A549 (cell line): ENCODE data around the gene CRLF3. TPM values are rescaled to one million over a fixed set of nuclear protein-coding genes. Genes with fewer than 3 reads are reported as not detected.
A peak's percentile ranks its signal among the peaks of the same experiment; 100 is the strongest.

Experiments used
- ATAC-seq, 2 experiments: fragments of 200-7000 bp in 1 of 2; fragments of >200 bp in 1 of 2; cut with Nextera tagmentation in 1 of 2; cut with Tn5 transposase in 1 of 2; 3 replicates each; pipeline versions ENCODE4 v1.8.0 to v1.9.1; 2018 to 2020; ENCODE audit warnings: mild to moderate bottlenecking in 1 of 2, moderate library complexity in 1 of 2
- CTCF ChIA-PET: fragments of 300-600 bp; sonication (Branson Sonifier 250); formaldehyde crosslinking; extraction: SDS; loops from one replicate; lab custom pipeline; 2021; ENCODE audit warnings: antibody characterized with exemption, inconsistent platforms; lab: Yijun Ruan, JAX
- POLR2A ChIA-PET: fragments of 350-600 bp; formaldehyde crosslinking; extraction: SDS; loops from one replicate; lab custom pipeline; 2021; ENCODE audit warnings: antibody characterized with exemption, inconsistent platforms; lab: Yijun Ruan, JAX
- DNase-seq, 2 experiments: peaks; one replicate each; pipeline versions ENCODE4 v3.0.0 to v3.0.0-alpha.2; 2011 to 2016; ENCODE audit warnings: low read depth in 1 of 2, low spot score in 1 of 2
- FAIRE-seq: peaks from 2 replicates; lab custom pipeline; 2011; peaks lifted over from hg19 to GRCh38; lab: Jason Lieb, UNC
- H3K27ac ChIP-seq, 2 experiments: fragments of >200 bp; sonication (Bioruptor Twin); formaldehyde crosslinking; 3 replicates each; pipeline ENCODE4 v1.5.1; 2016 to 2017
- H3K4me1 ChIP-seq: fragments of >200 bp; sonication (Bioruptor Twin); formaldehyde crosslinking; 3 replicates; pipeline ENCODE4 v1.6.1; 2016
- H3K4me2 ChIP-seq: fragments of >200 bp; sonication (Bioruptor Twin); formaldehyde crosslinking; 3 replicates; pipeline ENCODE4 v1.6.1; 2016
- H3K4me3 ChIP-seq: fragments of >200 bp; sonication (Bioruptor Twin); formaldehyde crosslinking; 3 replicates; pipeline ENCODE4 v1.5.1; 2016
- H3K9me3 ChIP-seq: fragments of >200 bp; sonication (Bioruptor Twin); formaldehyde crosslinking; 3 replicates; pipeline ENCODE4 v1.6.1; 2016
- ESRRA ChIP-seq: fragments of 150-350 bp; IDR thresholded peaks from 2 replicates; pipeline ENCODE4 v1.6.1; 2014; ENCODE audit warnings: mild to moderate bottlenecking, low read length, borderline replicate concordance
- FOSB ChIP-seq: fragments of 250-450 bp; sonication (Bioruptor Pico); IDR thresholded peaks from 2 replicates; pipeline ENCODE4 v1.5.0; 2020; ENCODE audit warnings: mild to moderate bottlenecking, moderate library complexity
- FOXS1 ChIP-seq: fragments of 250-450 bp; sonication (Bioruptor Pico); IDR thresholded peaks from 2 replicates; pipeline ENCODE4 v1.5.0; 2020; ENCODE audit warnings: mild to moderate bottlenecking, moderate library complexity
- GATA3 ChIP-seq: IDR thresholded peaks from 2 replicates; pipeline ENCODE4 v1.6.1; 2012; ENCODE audit warnings: borderline replicate concordance
- HEYL ChIP-seq: fragments of 250-450 bp; sonication (Bioruptor Pico); IDR thresholded peaks from 2 replicates; pipeline ENCODE4 v1.8.0; 2021; ENCODE audit warnings: mild to moderate bottlenecking, moderate library complexity
- JUN ChIP-seq, 2 experiments: fragments of >200 bp; sonication (Bioruptor Twin); formaldehyde crosslinking; IDR thresholded peaks; 2 replicates in 1 of 2; 3 replicates in 1 of 2; pipeline ENCODE4 v1.6.1; 2016 to 2017
- MAFK ChIP-seq: fragments of 450-650 bp; IDR thresholded peaks from 2 replicates; pipeline ENCODE4 v1.6.1; 2014; ENCODE audit not compliant: partially characterized antibody
- NFE2L2 ChIP-seq: fragments of 150-350 bp; conservative IDR thresholded peaks from 2 replicates; pipeline ENCODE4 v1.6.1; 2014; ENCODE audit warnings: low read length
- NR3C1 ChIP-seq: fragments of >200 bp; sonication (Bioruptor Twin); formaldehyde crosslinking; IDR thresholded peaks from 3 replicates; pipeline ENCODE4 v1.6.1; 2017
- RFX5 ChIP-seq: fragments of 450-650 bp; IDR thresholded peaks from 2 replicates; pipeline ENCODE4 v1.7.1; 2014; ENCODE audit warnings: antibody characterized with exemption, mild to moderate bottlenecking, moderate library complexity
- TFCP2L1 ChIP-seq: fragments of 250-450 bp; sonication (Bioruptor Pico); IDR thresholded peaks from 2 replicates; pipeline ENCODE4 v1.5.0; 2021; ENCODE audit warnings: mild to moderate bottlenecking
- WGBS: methylation state at CpG from one replicate; pipeline ENCODE4 v1.1.6; 2017; ENCODE audit errors: missing lambda C conversion rate; 5-methylcytosine and 5-hydroxymethylcytosine counted together
- polyA plus RNA-seq, 4 experiments: library from polyadenylated mRNA; depleted of rRNA in 3 of 4; stranded (reverse); fragments of >200 nt; fragmentation: RNase III in 1 of 4; extraction: RNeasy Plus Mini Kit Qiagen cat#74134 plus additional on column Dnase treatment in 1 of 4; gene quantifications; 2 replicates in 3 of 4; 3 replicates in 1 of 4; pipeline ENCODE4 v1.2.3, GENCODE V29; 2011 to 2017
- TF ChIP-seq, protein P1 (sequence below): IDR thresholded peaks from 2 replicates; pipeline ENCODE4 v1.6.1; 2012
- TF ChIP-seq, protein P2 (sequence below): fragments of 200-600 bp; sonication (generic); IDR thresholded peaks from 2 replicates; pipeline ENCODE4 v1.6.1; 2016; ENCODE audit warnings: antibody characterized with exemption, mild to moderate bottlenecking, moderate library complexity
- TF ChIP-seq, protein P3 (sequence below): fragments of >200 bp; sonication (Bioruptor Twin); formaldehyde crosslinking; IDR thresholded peaks from 3 replicates; pipeline ENCODE4 v1.6.1; 2016
- TF ChIP-seq, protein P4 (sequence below): fragments of 150-350 bp; IDR thresholded peaks from 2 replicates; pipeline ENCODE4 v1.6.1; 2014; ENCODE audit warnings: low read depth, mild to moderate bottlenecking, low read length

The CRLF3 gene
- polyA plus RNA-seq, 2 of the 4 experiments (the other 2 are of a cell fraction): 17.4 to 31.0 TPM

DNA sequence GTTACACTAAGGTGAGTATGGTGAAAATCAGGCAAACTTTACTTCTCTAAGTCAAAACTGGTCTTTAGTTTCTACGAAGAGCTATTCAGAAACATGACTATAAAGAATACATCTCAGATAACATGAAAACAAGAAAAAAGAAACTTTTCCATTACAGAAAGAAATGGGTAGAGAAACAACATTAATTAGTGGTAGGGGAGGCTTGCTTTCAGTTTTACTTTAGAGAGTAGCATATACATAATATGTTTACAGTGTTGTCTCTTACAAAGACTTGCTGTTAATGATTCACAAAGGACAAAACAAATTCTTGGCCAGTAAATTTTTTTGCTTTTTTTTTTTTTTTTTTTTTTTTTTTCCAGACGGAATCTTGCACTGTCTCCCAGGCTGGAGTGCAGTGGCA is 34.2 kb downstream of the CRLF3 start:
- Histone ChIP-seq H3K9me3 (no peaks in the 10 kb centered on the region), H3K4me1 (peaks cover 19% of the 10 kb centered on the region; the same call in 2 of the 3 replicates), H3K4me2 (no peak overlapping the region; the same call in 2 of the 3 replicates), H3K27ac (no peak overlapping the region), H3K4me3 (no peak overlapping the region)
- ChIA-PET POLR2A (no interaction called here), CTCF (interaction anchor here (0.7 to 2.3 kb wide), 5 partner anchors 10 to 34 kb away, joined by 3 to 10 read pairs (median 4); partner anchors contain the start of gene CRLF3)
- 64% methylated on average over 2 of the region's 2 CpGs for WGBS
- ATAC-seq (peak in 1 of 2 experiments; percentile 6; a peak in 2 of 6 replicates), DNase-seq (no peak), FAIRE-seq (no peak)
- TF ChIP-seq FOSB (CRISPR knock-in tag): 0 out of 2 replicates have a peak, but pooled peaks have one; percentile 34
- TF ChIP-seq RFX5: no peak

DNA sequence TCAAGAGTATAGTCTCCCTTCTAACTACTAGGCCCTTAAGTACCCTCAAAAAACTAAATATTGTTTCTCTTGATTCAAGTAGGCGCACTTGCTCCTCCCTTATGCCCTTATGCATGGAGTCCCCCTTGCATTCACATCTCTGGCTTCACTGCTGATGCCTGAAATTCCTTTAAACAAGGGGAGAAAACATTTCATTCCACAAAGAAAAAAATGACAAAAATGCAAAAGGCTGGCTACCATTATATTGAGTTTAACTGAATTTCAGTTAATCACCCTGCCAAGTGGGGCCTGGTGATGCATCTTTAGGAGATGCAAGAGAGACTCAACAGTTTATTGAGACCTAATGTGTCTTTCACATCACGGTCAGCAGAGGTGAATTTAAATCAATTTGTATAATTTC is 35.6 kb downstream of the CRLF3 start:
- no peak overlapping the region for H3K4me2 ChIP-seq
- no peak overlapping the region for H3K4me3 ChIP-seq
- no peaks in the 10 kb centered on the region for H3K9me3 ChIP-seq
- no peak for TF ChIP-seq NFE2L2
- TF ChIP-seq GATA3: no peak
- no peak for TF ChIP-seq ESRRA
- TF ChIP-seq, protein P1, sequence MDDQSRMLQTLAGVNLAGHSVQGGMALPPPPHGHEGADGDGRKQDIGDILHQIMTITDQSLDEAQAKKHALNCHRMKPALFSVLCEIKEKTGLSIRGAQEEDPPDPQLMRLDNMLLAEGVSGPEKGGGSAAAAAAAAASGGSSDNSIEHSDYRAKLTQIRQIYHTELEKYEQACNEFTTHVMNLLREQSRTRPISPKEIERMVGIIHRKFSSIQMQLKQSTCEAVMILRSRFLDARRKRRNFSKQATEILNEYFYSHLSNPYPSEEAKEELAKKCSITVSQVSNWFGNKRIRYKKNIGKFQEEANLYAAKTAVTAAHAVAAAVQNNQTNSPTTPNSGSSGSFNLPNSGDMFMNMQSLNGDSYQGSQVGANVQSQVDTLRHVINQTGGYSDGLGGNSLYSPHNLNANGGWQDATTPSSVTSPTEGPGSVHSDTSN: no peak
- TF ChIP-seq NR3C1: no peak
- TF ChIP-seq, all 56 proteins: peak for 0
- ATAC-seq (no peak), FAIRE-seq (no peak), DNase-seq (no peak)
- ChIA-PET POLR2A (no interaction called here), CTCF (interaction anchor here (2.3 kb wide), 1 partner anchor 35 kb away, joined by 10 read pairs; the partner anchor contains the start of gene CRLF3)
- Histone ChIP-seq H3K27ac (no peak overlapping the region), H3K4me1 (peaks cover 19% of the 10 kb centered on the region; the same call in 2 of the 3 replicates)
- 94% methylated on average over 2 of the region's 2 CpGs for WGBS

DNA sequence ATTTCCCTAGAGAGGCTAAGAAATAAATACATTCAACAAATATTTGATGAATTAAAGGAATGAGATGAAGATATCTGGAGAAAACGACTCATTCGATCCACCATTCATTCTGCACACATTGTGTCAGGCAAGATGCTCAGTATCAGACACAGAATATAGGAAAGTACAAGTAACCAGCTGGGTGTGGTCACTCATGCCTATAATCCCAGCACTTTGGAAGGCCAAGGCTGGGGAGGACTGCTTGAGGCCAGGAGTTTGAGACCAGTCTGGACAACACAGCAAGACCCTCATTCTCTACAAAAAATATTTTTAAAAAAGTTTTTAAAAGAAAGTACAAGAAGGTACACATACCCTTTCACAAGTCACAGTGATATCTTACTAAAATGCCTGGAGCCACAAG is 42.3 kb downstream of the CRLF3 start:
- no peak overlapping the region for H3K4me3 ChIP-seq
- no peak for TF ChIP-seq FOXS1 (CRISPR knock-in tag)
- TF ChIP-seq, protein P2, sequence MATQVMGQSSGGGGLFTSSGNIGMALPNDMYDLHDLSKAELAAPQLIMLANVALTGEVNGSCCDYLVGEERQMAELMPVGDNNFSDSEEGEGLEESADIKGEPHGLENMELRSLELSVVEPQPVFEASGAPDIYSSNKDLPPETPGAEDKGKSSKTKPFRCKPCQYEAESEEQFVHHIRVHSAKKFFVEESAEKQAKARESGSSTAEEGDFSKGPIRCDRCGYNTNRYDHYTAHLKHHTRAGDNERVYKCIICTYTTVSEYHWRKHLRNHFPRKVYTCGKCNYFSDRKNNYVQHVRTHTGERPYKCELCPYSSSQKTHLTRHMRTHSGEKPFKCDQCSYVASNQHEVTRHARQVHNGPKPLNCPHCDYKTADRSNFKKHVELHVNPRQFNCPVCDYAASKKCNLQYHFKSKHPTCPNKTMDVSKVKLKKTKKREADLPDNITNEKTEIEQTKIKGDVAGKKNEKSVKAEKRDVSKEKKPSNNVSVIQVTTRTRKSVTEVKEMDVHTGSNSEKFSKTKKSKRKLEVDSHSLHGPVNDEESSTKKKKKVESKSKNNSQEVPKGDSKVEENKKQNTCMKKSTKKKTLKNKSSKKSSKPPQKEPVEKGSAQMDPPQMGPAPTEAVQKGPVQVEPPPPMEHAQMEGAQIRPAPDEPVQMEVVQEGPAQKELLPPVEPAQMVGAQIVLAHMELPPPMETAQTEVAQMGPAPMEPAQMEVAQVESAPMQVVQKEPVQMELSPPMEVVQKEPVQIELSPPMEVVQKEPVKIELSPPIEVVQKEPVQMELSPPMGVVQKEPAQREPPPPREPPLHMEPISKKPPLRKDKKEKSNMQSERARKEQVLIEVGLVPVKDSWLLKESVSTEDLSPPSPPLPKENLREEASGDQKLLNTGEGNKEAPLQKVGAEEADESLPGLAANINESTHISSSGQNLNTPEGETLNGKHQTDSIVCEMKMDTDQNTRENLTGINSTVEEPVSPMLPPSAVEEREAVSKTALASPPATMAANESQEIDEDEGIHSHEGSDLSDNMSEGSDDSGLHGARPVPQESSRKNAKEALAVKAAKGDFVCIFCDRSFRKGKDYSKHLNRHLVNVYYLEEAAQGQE: peak; percentile 34; the same call in 1 of the 2 replicates
- no peak overlapping the region for H3K4me2 ChIP-seq
- FAIRE-seq (no peak), DNase-seq (no peak), ATAC-seq (no peak)
- H3K4me1 ChIP-seq: 0 out of 3 replicates have a peak, but pooled peaks cover under 1% of the 10 kb centered on the region
- H3K27ac ChIP-seq: no peak overlapping the region
- ChIA-PET CTCF (no interaction called here), POLR2A (no interaction called here)
- WGBS: 87% methylated on average over 2 of the region's 2 CpGs
- H3K9me3 ChIP-seq: no peaks in the 10 kb centered on the region

DNA sequence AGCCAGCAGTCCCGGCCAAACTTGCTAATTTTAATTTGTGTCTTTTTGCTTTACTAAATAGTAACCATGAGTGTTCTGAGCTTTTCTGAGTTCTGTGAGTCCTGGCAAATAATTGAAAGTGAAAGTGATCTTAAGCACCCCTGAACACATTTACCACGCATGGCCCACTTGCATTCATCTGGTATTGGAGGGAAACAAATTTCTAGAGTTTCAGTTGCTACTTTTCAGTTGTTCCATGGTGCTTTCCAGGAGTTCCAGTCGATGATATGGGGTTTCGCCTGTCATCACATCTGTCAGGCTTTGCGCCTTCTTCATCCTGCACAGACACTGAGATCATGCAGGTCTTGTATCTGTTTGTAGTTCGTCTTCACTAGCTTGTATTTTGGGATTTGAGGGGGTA is 44.1 kb downstream of the CRLF3 start:
- POLR2A ChIA-PET: no interaction called here
- ATAC-seq (no peak), FAIRE-seq (no peak), DNase-seq (no peak)
- Histone ChIP-seq H3K4me1 (no peaks in the 10 kb centered on the region), H3K27ac (no peak overlapping the region), H3K4me2 (no peak overlapping the region), H3K9me3 (no peaks in the 10 kb centered on the region), H3K4me3 (no peak overlapping the region)
- TF ChIP-seq HEYL (CRISPR knock-in tag) (no peak), MAFK (no peak), GATA3 (no peak), TFCP2L1 (CRISPR knock-in tag) (no peak), JUN (IDR thresholded peaks at IDR 0.05) (no peak)
- TF ChIP-seq, protein P3, sequence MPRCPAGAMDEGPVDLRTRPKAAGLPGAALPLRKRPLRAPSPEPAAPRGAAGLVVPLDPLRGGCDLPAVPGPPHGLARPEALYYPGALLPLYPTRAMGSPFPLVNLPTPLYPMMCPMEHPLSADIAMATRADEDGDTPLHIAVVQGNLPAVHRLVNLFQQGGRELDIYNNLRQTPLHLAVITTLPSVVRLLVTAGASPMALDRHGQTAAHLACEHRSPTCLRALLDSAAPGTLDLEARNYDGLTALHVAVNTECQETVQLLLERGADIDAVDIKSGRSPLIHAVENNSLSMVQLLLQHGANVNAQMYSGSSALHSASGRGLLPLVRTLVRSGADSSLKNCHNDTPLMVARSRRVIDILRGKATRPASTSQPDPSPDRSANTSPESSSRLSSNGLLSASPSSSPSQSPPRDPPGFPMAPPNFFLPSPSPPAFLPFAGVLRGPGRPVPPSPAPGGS: no peak
- TF ChIP-seq, protein P4, sequence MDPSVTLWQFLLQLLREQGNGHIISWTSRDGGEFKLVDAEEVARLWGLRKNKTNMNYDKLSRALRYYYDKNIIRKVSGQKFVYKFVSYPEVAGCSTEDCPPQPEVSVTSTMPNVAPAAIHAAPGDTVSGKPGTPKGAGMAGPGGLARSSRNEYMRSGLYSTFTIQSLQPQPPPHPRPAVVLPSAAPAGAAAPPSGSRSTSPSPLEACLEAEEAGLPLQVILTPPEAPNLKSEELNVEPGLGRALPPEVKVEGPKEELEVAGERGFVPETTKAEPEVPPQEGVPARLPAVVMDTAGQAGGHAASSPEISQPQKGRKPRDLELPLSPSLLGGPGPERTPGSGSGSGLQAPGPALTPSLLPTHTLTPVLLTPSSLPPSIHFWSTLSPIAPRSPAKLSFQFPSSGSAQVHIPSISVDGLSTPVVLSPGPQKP: no peak
- WGBS: 92% methylated on average over 6 of the region's 6 CpGs
- CTCF ChIA-PET: interaction anchor here (1.1 to 1.5 kb wide), 2 partner anchors 10 to 13 kb away, joined by 3 to 5 read pairs; no protein-coding TSS in a partner anchor
